Stimulated activated CD4-positive, alpha-beta T cell treated with anti-CD3 and anti-CD28 coated beads, Interleukin-1b, Interleukin-23, amount 100 ng/mL, for 48 hours (primary cell): Measurements from ENCODE around the gene INSIG2.

Experiments
- DNase-seq: peaks from one replicate; pipeline ENCODE4 v3.0.0-alpha.2; 2020

INSIG2 gene

DNA sequence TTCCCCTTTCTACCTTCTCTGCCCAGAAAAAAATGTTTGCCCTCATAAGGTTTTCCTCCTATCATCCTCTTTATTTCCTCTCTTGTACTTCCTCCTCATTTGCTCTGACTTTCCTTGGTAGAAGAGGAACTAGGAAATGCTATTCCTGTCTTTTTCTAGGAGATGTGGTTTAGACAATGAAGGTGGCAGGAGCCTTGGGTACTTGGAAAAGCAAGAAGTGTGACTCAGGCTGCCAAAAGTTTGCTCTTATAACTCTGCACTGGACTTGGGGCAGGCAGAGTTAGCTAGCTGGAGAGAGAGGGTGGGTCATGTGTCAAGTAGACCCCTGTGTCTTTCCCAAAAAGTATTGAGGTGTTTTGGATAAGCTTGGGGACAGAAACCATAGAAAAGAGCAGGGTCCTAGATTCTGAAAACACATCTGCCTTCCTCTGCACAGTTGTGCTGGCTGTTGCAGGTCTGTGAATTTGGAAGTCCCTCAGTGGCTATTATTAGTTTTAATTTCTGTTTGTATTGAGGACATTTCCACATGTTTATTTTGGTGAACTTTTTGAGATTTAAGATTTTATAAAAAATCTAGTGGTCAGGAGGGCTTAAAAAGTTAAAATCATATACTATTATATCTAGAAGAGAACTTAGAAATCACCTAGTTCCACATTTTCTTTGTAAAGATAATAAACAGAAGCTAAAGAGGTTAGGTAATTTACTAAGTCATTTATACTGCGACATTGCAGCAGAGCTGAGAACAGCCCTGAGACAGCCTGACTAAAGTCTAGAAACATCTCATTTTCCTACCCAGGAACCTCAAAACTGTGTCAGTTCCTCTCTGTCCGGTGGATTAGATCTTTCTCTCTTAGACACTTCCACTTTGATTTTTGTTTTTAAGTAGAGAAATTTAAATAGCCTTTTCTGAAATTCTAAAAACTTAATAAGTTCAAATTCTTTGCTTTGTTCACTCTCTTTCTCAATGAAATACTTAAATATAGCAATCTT, 16.0 kb downstream of the INSIG2 start:
- no peak for DNase-seq

DNA sequence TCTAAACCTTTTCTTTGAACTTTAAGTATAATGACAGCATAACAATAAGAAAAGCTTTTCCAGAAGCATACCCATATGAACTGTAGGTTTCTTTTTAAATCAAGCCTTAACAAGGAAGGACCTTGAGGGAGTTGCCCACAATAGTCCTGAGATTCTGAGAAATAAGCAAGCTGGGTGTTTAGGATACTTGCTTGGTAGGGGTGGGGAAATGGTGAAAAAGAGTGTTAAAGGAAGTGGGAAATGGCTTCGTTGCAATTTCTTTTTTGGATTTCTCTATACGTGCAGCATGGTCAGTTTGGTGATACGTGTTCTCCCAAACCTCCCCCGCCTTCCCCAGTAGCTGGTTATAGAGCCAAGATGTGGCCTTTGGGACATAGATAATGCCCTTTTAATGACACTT, 17.2 kb downstream of the INSIG2 start:
- no peak for DNase-seq

DNA sequence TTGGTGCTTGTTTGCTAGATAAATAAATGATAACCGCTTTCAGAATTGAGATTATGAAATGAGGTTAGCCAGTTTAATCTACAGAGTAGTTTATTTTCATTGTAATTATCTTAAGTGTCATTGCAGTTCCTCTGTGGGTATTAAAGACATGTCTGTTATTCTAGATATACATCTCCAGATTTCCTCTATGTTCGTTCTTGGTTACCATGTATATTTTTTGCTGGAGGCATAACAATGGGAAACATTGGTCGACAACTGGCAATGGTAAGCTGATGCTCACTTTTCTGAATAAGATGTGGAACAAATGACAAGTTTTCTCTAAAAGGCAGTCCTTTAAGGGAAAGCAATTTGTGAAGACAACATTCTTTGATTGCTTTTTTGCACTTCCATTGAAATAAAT, 18.7 kb downstream of the INSIG2 start:
- no peak for DNase-seq

DNA sequence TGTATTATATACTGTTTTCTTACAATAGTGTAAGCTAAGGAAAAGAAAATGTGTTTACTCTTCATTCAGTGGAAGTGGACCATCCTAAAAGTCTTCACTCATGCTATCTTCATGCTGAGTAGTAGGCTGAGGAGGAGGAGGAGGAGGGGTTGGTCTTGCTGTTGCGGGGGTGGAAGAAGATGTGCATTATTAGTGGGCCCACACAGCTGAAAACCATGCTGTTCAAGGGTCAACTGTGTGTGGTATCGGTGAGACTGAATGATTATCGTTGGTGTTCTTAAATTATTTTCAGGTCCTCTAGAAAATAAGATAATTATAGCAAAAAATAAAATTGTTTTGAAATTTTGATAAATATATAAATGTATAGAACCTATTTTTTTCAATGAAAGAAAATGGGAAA, 22.0 kb downstream of the INSIG2 start:
- no peak for DNase-seq

DNA sequence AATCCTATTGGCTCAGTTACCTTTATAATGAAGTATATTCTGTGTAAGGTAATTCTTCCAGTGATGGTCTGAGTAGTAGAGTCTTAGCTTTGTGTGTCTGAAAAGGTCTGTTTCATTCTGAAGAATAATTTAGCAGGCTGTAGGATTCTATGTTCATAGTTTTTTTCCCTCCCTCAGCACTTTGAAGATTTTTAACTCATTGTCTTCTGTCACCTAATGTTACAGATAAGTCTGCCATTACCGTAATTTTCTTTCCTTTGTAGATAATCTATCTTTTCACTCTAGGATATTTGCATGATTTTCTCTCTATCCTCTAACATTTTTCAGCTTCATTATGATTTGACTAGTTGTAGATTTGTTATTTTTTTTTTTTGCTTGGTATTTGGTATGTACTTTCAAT, 22.7 kb downstream of the INSIG2 start:
- no peak for DNase-seq

DNA sequence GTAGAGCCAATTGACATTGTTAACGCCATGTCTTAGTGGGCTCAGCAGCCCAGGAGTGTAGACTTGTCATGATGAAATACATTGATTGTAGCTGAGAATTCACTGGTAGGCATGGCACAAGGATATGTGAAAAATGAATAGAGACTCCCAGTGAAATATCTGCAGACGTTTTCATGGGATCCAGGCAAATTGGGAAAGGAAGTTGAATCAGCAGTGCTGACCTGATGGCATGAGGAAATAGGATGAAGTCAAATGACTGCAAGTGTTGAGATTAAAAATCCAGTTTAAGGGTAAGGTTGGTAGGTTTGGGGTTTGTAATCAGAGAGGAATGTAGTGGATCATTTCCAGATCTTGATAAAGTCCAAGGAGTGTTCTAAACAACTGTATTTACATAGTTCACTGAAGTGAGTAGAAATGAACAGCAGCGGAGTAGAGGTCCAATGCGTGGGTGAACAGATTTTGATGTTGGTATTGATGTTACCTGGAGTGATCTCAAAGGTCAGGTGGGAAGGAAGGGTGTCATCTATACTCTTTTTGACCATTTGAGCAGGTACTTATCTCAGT, 24.6 kb downstream of the INSIG2 start:
- DNase-seq = no peak

- DNase-seq = no peak
These were observed 26.6 kb downstream of the INSIG2 start for GRCh38 chr2:118114863-118115262.

- no peak for DNase-seq
These were observed 27.5 kb downstream of the INSIG2 start for GRCh38 chr2:118115761-118116160.

GRCh38 chr2:118118479-118118878, 30.2 kb downstream of the INSIG2 start:
- DNase-seq = no peak

DNA sequence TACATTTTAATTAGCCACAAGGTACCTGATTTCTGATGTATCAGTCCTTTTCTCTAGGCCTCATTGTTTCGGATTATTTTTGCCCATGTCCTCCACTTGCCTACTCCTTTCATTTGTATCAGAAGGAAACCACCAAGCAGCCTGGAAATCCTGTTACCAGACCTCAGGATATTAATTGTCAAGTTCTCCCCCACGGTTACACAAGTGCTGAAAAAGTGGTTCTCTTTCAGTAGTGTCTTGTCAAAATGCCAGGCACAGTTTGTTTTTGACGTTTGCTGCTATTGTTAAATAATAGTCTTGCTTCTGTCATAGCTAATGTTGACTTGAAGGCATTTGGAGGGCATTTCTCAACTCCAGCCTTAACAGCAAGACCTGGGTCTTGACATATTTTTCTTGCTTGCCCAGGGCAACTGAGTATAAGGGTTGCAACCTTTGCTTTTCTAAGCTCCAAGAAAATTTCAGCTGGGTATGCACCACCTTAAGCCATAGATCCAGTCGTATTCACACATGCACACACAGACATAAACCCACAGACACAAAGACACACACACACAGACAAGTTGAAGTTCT, 31.0 kb downstream of the INSIG2 start:
- no peak for DNase-seq

- no peak for DNase-seq
These were observed 31.6 kb downstream of the INSIG2 start for GRCh38 chr2:118119761-118120400.

DNA sequence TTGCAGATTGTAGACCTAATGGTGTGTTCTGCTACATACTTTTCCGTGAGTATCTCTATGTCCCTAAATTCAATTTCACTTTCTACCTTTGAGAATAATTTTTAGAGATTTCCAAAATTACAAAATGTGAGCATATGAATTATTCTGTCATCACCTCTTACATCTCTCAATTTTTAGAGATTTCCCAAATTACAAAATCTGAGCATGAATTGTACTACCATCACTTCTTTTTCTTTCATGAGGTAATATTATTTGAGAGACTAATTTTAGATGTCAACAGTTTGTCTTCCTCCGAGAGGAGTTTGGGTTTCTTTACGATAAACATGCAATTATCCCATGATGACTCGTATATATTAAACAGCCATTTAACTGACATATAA, 32.1 kb downstream of the INSIG2 start:
- DNase-seq = no peak

DNA sequence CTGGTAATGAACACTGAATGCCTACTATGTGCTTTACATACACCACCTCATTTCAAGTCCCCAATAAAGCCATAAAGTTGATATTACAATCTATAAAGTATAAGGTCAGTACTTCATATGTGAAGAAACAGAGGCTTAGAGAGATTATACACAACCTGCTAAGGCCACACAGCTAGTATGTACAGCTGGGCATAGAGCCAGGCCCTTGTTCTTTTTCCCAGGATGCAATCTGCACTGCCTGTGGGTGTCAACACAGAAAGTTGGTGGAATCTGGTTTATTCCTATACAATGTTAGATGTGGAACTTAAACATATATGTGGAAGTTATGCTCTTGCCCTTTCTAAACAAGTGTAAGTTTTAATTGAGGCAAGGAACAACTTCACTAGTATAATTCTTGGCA, 32.8 kb downstream of the INSIG2 start:
- no peak for DNase-seq

DNA sequence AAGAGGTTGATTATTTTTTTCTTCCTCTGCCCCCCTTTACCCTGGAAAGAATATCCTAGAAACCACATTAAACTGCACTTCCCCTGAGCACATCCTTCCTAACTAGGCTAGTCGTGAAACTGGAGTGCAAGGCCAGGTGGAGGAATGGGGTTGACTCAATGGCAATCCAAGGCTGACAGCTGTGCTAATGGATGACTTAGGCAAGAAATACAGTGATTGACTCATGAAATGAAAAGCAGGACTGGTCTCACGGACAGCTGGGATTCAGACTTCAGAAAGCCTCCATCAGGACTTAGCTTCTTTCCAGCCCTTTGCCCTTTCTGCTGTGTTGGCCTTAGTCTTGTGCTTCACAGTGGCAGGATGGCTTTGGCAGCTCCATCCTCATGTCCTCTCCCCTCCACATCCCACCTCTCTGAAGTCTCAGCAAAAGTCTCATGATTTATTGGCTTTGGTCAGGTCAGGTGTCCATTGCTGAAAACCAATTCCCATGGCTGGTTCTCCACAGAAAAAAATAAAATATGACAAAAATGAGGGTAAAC, 33.8 kb downstream of the INSIG2 start:
- no peak for DNase-seq

- DNase-seq = no peak
These were observed 34.5 kb downstream of the INSIG2 start for GRCh38 chr2:118122594-118123281.

GRCh38 chr2:118123561-118124232, 35.4 kb downstream of the INSIG2 start:
- DNase-seq = no peak

- no peak for DNase-seq
These were observed 36.1 kb downstream of the INSIG2 start for GRCh38 chr2:118124288-118124891.

GRCh38 chr2:118127250-118127649, 39.0 kb downstream of the INSIG2 start:
- DNase-seq = no peak

DNA sequence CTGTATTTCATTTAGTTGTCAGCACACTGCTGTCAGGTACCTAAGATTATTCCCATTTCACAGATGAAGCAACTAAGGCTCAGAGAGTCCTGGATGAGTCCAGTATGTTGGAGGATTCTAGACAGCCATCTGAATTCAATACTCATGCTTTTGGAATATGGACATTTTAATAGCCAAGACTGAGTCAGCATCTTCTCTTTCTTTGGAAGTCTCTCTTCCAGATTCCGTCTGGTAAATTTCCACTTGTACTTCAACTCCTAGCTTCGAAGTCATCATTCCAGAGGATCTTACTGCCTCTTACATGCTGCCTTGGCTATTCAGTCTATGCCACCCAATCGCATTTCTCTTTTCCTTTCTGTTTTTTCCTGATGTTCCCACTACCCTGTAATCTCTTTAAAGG, 40.6 kb downstream of the INSIG2 start:
- DNase-seq = no peak

DNA sequence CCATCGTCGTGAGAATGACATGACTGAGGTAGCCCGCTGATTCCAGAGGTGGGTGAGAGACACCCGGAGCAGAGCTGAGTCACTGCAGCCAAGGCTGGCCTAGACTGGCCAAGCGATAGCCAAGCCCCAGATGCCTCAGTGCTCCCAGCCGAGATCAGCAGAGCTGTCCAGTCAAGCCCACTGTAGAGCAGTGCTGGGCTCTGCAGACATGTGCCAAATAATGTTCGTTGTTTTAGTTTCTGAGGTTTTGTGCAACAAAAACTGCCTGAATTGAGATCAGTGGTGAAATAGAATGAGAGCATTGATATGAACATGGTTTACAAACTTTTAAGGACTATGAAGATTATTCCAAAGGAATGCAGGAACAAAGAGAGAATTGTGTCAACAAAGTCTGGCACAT, 42.1 kb downstream of the INSIG2 start:
- no peak for DNase-seq

DNA sequence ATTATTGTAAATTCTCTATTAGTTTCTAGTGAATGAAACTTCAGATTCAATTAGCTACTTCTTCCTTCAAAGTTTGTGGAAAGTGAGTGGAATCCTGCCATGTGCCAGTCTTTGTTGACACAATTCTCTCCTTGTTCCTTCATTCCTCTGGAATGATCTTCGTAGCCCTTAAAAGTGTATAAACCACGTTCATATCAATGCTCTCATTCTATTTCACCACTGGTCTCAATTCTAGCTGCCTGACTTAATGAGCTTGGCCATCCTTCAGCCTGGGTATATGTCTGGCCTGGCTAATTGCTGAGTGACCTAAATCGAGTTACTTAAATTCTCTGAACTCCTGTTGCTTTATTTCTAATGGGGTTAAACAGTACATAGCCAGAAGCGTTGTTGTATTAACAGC, 43.5 kb downstream of the INSIG2 start:
- DNase-seq = no peak

DNA sequence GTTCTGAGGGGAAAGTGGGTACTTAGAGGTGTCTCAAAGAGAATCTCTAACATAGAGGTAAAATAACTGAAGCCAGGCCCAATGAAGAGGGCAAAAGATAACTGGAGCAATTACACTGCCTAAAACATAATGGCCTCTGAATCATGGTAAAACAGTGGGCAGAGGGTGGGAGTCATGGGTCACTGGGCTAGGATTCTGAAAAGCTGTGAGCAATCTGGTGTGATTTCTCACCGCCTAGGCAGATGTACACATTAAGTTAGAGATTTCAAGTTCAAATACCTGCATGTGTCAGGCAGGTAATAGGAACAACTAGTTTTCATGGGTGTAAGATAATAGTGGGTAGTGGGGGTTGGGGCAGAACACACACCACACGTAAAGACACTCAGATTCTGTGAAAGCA, 45.6 kb downstream of the INSIG2 start:
- no peak for DNase-seq
